ENCODE measurements around the gene SPATA2.

The SPATA2 gene

DNA sequence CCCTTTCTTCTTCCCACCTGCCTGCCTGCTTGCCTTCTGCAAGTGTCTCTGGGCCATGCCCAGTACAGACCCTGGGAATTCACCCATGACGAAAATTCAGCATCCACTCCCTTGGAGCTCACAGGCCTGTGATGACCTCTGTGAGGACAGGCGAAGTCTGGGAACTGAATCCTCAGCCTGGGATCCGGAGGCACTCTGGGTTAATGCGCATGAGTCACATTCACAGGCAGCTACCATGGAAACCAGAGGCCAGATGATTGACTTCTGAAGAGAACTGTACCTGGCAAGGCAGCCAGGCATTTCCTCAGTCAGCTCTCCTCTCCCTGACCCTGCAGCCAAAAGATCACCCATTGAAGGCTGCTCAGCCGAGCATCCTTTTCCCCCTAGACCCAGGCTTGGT lies 61.7 kb downstream of the SPATA2 start:
- no peak for DNase-seq
